Upper lobe of right lung (tissue), 1 donor: Measurements from ENCODE around the gene YKT6. TPM values are rescaled to one million over a fixed set of nuclear protein-coding genes. Genes with fewer than 3 reads are reported as not detected.
A peak's percentile ranks its signal among the peaks of the same experiment; 100 is the strongest.

Source experiments
- ATAC-seq: fragments of 200-7000 bp; cut with Tn5 transposase; one replicate; pipeline ENCODE4 v1.9.1; 2020; ENCODE audit warnings: mild to moderate bottlenecking, moderate library complexity
- DNase-seq: peaks from one replicate; pipeline ENCODE4 v3.0.0-alpha.2; 2020
- H3K27ac ChIP-seq: fragments of 200-600 bp; one replicate; pipeline ENCODE4 v1.8.0; 2022
- H3K27me3 ChIP-seq: fragments of 200-600 bp; one replicate; pipeline ENCODE4 v1.8.0; 2022; ENCODE audit warnings: mild to moderate bottlenecking
- H3K36me3 ChIP-seq: fragments of 200-600 bp; one replicate; pipeline ENCODE4 v1.8.0; 2022
- H3K4me1 ChIP-seq: fragments of 200-600 bp; one replicate; pipeline ENCODE4 v1.8.0; 2022
- H3K4me3 ChIP-seq: fragments of 200-600 bp; one replicate; pipeline ENCODE4 v1.8.0; 2022; ENCODE audit warnings: mild to moderate bottlenecking
- H3K9me3 ChIP-seq: fragments of 200-600 bp; one replicate; pipeline ENCODE4 v1.8.0; 2022
- intact Hi-C: fragments of 100-400 bp; cut with DNase I; formaldehyde crosslinking; loops from one replicate; pipeline ENCODE4 v1.11.0; 2022
- total RNA-seq: library from RNA; stranded (reverse); fragmentation: NEBNext Ultra II Directional; extraction: Animal tissue kit (Norgen Biotek cat#: 25700); gene quantifications from one replicate; pipeline ENCODE4 v1.2.1, GENCODE V29; 2021
- TF ChIP-seq, protein P1 (sequence below): fragments of 200-600 bp; IDR thresholded peaks from one replicate; pipeline ENCODE4 v1.8.0; 2022; ENCODE audit warnings: antibody characterized with exemption
- donor health status: DM: no; HTN: yes; CAD: no; lungs with severe emphysema.

YKT6 gene
- total RNA-seq, 1 donor from 2014 or later, result 54.7 TPM

DNA sequence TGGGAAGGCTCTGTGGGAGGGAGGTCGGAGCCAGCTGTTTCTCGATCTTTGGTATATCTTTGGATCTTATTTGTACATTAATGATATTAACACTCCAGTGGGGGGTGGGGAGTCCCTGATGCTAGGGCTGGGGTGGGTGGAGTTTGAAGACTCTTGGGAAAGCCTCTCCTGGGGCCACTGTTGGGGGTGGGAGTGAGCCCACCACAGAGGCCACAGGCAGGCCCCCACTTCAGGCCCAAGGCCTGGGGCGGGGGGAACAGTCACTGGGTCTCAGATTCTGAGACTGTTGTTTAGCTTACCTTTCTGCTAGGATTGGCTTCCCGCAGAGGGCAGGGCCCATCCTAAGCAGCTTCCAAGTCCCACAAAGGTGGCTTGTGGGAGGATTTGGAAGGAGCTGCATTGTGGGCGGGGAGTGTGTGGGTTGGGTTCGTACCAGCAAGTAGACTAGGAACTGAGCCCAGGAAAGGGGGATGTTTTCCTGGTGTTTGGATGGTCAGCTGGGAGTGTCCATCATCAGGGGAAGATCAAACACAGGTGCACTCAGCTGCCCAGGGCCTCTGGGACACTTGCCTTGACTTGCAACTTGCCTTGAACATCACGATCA lies 11.9 kb downstream of the YKT6 start:
- no peaks in the 10 kb centered on the region for H3K27me3 ChIP-seq
- peaks cover 62% of the 10 kb centered on the region for H3K36me3 ChIP-seq
- DNase-seq, result peak; percentile 28
- no peak overlapping the region for H3K27ac ChIP-seq
- no peaks in the 10 kb centered on the region for H3K9me3 ChIP-seq
- no peak overlapping the region for H3K4me3 ChIP-seq
- no peak for ATAC-seq
- no peaks in the 10 kb centered on the region for H3K4me1 ChIP-seq
- intact Hi-C loops, result no loop called here
- TF ChIP-seq, protein P1, sequence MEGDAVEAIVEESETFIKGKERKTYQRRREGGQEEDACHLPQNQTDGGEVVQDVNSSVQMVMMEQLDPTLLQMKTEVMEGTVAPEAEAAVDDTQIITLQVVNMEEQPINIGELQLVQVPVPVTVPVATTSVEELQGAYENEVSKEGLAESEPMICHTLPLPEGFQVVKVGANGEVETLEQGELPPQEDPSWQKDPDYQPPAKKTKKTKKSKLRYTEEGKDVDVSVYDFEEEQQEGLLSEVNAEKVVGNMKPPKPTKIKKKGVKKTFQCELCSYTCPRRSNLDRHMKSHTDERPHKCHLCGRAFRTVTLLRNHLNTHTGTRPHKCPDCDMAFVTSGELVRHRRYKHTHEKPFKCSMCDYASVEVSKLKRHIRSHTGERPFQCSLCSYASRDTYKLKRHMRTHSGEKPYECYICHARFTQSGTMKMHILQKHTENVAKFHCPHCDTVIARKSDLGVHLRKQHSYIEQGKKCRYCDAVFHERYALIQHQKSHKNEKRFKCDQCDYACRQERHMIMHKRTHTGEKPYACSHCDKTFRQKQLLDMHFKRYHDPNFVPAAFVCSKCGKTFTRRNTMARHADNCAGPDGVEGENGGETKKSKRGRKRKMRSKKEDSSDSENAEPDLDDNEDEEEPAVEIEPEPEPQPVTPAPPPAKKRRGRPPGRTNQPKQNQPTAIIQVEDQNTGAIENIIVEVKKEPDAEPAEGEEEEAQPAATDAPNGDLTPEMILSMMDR, result no peak

DNA sequence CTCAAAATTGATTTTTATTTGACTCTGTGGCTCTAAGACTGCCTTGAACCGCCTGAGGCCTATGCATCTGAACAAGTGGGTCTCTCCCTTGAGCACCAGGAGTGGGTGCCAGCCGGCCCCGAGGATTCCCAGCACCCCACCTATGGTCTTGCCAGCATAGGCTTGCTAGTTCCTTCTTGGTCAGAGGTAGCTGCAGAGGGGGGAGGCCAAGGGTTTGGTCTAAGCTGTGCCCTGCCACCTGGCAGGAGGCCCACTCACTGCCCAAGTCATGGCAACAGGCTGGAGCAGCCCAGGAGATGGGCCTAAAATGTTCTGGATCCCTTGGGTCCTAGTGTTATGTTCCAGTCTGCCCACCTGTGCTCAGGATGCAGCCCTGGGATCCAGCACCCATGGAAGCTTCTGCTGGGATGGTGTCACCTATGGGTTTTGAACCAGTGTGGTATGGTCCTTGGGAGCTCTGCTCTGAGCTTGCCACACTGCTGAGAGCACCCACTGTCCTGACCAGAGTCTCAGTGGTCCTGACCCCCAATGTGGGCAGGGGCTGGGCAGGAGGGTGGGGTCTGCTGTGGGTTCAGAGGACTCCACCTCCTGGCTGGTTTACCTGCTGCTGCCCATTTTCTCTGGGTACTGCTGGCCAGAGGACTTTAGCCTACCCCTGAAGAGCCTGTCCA lies 12.6 kb downstream of the YKT6 start:
- Histone ChIP-seq H3K4me3 (no peak overlapping the region), H3K4me1 (no peaks in the 10 kb centered on the region), H3K36me3 (peaks cover 56% of the 10 kb centered on the region), H3K9me3 (no peaks in the 10 kb centered on the region), H3K27me3 (no peaks in the 10 kb centered on the region), H3K27ac (no peak overlapping the region)
- DNase-seq, result peak; percentile 49
- intact Hi-C loops, result no loop called here
- ATAC-seq, result no peak
- TF ChIP-seq, protein P1, result no peak

DNA sequence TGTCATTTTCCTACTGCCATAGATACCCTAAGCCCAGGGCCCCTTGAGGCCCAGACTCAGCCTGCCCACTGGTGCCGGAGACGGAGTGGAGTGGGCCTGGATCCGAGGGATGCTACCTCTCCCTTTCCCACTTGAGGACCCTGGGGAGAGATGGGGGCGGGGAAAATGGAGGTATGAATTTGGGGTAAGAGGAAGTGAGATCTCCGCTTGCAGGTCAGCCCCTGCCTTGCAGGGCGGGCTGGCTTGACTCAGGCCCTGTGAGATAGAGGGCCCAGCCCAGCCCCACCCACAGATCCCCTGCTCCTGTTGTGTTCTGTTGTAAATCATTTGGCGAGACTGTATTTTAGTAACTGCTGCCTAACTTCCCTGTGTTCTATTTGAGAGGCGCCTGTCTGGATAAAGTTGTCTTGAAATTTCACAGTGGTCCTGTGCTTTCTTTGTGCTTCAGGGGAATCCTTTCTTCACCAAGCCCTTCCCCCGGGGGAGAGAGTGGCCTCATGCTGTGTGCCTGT lies 13.2 kb downstream of the YKT6 start:
- Histone ChIP-seq H3K36me3 (peaks cover 50% of the 10 kb centered on the region), H3K4me3 (no peak overlapping the region), H3K9me3 (no peaks in the 10 kb centered on the region), H3K27me3 (no peaks in the 10 kb centered on the region), H3K4me1 (no peaks in the 10 kb centered on the region), H3K27ac (no peak overlapping the region)
- intact Hi-C loops, result no loop called here
- ATAC-seq, result no peak
- TF ChIP-seq, protein P1, result no peak
- peak; percentile 40 for DNase-seq

DNA sequence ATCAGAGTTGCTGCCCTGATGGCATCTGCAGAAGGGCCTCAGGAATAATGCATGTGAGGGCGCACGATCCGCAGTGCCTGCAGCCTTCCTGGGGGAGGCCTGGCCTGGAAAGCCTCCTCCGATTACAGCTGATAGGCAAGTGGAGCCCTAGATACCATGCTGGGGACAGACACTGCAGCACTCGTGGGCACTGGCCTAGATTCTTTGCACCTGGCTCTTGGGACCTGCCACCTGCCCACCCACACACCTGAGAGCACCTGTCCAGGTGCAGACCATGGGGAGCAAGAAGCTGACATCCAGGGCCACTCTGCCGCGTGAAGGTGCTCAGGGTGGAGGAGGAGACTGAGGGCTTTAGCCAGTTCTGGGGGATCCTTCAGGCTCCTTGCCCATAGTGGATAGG lies 14.8 kb downstream of the YKT6 start:
- H3K27me3 ChIP-seq, result no peaks in the 10 kb centered on the region
- no peak overlapping the region for H3K27ac ChIP-seq
- no peaks in the 10 kb centered on the region for H3K4me1 ChIP-seq
- H3K36me3 ChIP-seq, result peaks cover 34% of the 10 kb centered on the region
- no peak overlapping the region for H3K4me3 ChIP-seq
- DNase-seq (peak; percentile 56), ATAC-seq (no peak)
- intact Hi-C loops, result no loop called here
- no peaks in the 10 kb centered on the region for H3K9me3 ChIP-seq
- TF ChIP-seq, protein P1, result no peak

DNA sequence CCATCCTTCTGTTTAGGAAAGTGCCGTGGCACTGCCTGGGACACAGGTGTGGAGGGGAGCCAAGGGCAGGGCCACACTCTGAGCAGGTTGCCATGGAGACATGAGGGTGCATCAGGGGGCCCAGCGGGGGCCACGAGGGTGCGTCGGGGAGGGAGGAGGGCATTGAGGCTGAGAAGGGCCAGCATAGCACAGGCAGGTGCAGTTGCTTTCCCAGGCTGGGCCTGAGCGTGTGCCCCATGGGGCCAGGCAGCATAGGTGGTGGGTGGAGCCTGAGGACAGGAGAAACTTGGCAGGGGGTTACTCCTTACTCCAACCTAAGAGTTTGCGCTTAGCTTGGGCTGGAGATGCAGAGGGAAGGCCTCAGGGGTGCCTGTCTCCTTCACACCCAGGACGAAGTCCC lies 15.2 kb downstream of the YKT6 start:
- peak; percentile 43 for DNase-seq
- ATAC-seq, result no peak
- Histone ChIP-seq H3K27ac (no peak overlapping the region), H3K36me3 (peaks cover 29% of the 10 kb centered on the region), H3K4me3 (no peak overlapping the region), H3K9me3 (no peaks in the 10 kb centered on the region), H3K27me3 (no peaks in the 10 kb centered on the region), H3K4me1 (no peaks in the 10 kb centered on the region)
- intact Hi-C loops, result no loop called here
- TF ChIP-seq, protein P1, result no peak
